CD4-positive, alpha-beta T cell treated with Interleukin-4 for 1 hour (primary cell): ENCODE data around the gene ZNF37A.
"Not testable (repeated sequence)": the region's sequence is repeated elsewhere in the genome, so short reads cannot be mapped to it uniquely, and the experiment has no call there.

Experiments
- DNase-seq, 2 donors: peaks; one replicate each; pipeline ENCODE4 v3.0.0-alpha.2; 2020 to 2022

ZNF37A gene

GRCh38 chr10:38094158-38094926 lies at the start of gene ZNF37A:
ZNF37A (plus strand) TSS chr10:38094337; CDS start chr10:38096618, 2,281 bp downstream.
- DNase-seq = peak; percentile 91 to 92

- no peak for DNase-seq
These were observed 49.0 kb upstream of the ZNF37A start for GRCh38 chr10:38045129-38045528.

GRCh38 chr10:38047666-38048065 lies 46.5 kb upstream of the ZNF37A start:
- no peak for DNase-seq

- DNase-seq = no peak
These were observed 43.9 kb upstream of the ZNF37A start for GRCh38 chr10:38050212-38050611.

GRCh38 chr10:38054361-38054797 lies 39.8 kb upstream of the ZNF37A start:
- no peak for DNase-seq

DNA sequence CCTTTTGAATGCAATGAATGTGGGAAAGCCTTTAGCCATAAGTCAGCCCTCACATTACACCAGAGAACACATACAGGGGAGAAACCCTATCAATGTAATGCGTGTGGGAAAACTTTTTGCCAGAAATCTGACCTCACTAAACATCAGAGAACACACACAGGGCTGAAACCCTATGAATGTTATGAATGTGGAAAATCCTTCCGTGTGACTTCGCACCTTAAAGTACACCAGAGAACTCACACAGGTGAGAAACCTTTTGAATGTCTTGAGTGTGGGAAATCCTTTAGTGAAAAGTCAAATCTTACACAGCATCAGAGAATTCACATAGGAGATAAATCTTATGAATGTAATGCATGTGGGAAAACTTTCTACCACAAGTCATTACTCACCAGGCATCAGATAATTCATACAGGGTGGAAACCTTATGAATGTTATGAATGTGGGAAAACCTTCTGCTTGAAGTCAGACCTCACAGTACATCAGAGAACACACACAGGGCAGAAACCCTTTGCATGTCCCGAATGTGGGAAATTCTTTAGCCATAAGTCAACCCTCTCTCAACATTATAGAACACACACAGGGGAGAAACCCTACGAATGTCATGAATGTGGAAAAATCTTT lies 38.8 kb upstream of the ZNF37A start:
- not testable (repeated sequence) for DNase-seq

DNA sequence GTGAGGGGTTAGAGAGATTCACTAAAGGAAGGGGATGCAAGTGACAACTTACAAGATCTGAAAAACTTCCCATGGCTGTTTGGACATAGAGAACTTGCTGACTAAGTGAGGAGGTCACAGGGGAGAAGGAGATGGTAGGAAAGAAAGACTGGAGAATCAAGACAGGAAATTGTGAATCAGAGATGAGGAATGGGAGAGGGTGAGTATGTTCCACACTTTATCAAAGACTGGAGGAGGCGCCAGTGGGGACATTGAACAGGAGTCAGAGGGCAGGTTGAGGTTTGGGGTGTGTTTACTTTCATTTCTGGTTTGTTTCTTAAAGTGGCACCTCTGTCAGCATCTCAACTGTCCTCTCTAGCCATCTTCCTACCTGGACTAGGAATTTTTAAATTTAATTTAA lies 24.5 kb upstream of the ZNF37A start:
- DNase-seq = not testable (repeated sequence)

DNA sequence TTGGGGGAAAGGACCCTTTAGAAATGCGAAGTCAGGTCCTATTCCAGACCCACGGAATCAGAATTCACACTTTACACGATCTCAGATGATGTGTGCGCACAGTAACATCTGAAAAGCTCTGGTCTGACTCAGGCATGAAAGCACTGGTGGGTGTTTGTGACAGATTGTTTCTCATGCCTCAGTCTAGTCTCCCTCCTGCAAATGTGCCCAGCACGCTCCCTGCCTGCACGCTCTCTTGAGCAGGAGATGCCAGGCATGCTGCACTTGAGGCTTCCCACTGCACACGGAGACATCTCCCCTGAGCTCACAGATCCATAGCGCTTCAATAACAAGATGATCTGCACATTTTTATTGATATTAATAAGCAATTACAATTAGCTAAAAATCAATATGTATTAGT lies 23.6 kb upstream of the ZNF37A start:
- no peak for DNase-seq

GRCh38 chr10:38072552-38072951 lies 21.6 kb upstream of the ZNF37A start:
- no peak for DNase-seq

GRCh38 chr10:38076687-38077086 lies 17.4 kb upstream of the ZNF37A start:
- DNase-seq = no peak

DNA sequence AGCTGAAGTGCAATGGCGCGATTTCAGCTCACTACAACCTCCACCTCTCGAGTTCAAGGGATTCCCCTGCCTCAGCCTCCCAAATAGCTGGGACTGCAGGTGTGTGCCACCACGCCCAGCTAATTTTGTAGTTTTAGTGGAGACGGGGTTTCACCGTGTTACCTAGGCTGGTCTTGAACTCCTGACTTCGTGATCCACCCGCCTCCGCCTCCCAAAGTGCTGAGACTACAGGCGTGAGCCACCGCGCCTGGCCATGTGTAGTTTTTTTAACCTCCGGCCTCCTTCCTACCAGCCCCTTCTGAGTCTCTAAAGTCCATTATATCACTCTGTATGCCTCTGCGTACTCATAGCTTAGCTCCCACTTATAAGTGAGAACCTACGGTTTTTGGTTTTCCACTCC lies 819 bp upstream of the ZNF37A start:
- not testable (repeated sequence) for DNase-seq

DNA sequence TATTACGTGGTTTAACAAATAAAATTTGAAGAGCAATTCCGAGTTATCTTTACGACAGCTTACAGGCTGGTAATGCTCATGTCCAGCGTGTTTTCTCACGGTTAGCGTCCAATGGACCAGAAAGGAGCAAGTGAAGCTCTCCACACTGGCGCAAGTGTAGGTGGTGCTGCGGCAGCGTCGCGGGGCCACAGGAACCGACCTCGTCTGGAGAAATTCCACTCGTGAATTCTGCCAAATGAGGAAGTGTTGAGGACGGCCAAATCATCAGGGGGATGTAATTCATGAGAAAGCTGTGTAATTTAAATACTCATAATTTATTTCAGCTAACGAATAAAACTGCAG lies 350 bp upstream of the ZNF37A start:
- no peak for DNase-seq

- peak in 1 of 2 donors; percentile 3 for DNase-seq
These were observed 914 bp downstream of the ZNF37A start for GRCh38 chr10:38094927-38095574.

- no peak for DNase-seq
These were observed 8.7 kb downstream of the ZNF37A start for GRCh38 chr10:38102880-38103279.

GRCh38 chr10:38103756-38104155 lies 9.6 kb downstream of the ZNF37A start:
- no peak for DNase-seq

DNA sequence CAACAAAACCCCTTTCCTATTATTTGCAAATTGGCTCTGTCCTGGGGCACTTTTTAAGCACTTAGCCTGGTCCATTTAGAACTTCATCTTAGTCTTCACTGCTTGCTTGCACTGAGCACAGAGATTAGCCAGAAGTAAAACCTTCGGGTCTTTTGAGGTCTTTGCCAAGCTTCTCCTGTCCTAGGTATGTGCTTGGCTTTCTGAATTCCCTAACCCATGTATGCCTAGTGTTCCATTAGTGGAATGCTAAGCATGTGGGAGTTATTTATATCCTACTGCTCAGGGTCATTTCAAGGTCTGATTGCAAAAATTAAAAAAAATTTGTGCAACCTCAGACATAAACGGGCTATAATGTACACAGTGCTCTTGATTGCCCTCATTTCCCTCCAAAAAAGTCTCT lies 18.0 kb downstream of the ZNF37A start:
- DNase-seq = no peak

- DNase-seq = no peak
These were observed 24.1 kb downstream of the ZNF37A start for GRCh38 chr10:38118072-38118807.

DNA sequence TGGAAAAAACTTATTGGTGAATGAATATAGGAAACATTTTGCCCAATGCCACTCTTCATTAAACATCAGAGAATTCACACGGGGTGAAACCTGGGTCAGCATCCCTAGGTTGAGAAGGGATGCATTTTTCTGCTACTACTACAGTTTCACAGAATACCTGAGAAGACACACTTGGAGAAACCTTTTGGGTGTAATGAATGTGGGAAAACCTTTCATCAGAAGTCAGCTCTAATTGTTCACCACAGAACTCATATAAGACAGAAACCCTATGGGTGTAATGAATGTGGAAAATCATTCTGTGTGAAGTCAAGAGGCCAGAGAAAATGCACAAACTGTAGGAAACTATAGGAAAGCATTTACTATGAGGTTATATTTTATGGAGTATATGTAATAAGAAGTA lies 24.9 kb downstream of the ZNF37A start:
- no peak for DNase-seq

- DNase-seq = no peak
These were observed 33.7 kb downstream of the ZNF37A start for GRCh38 chr10:38127812-38128211.

- DNase-seq = no peak
These were observed 49.5 kb downstream of the ZNF37A start for GRCh38 chr10:38143587-38143986.

DNA sequence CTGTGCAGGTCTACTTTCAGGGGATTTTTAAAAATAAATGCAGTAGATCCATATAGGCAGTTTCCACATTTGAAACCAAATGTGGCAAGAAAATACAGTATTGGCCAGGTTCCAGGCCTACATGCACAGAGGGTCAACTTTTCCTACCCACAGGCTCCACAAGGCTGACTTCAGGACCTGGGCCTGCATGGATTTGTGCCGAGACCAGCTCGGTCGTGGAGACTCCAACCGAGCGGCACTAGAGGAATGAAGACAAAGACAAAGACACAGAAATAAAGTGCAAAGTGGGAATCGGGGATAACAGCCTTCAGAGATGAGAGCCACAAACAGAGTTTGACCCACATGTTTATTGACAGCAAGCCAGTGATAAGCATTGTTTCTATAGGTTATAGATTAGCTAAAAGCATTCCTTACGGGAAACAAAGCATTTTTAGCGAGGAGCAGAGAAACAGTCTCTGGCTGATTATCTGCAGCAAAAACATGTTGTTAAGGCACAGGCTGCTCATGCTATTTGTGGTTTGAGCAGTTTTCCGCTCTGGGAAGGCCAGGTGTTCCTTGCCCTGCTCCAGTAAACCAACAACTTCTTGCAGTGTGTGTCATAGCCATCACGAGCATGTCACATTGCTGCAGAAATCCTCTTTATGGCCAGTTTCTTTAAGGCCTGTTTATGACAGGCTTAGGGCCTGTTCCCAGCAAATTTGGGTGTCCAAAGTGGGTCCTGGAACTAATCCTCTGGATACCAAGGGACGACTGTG lies 52.6 kb downstream of the ZNF37A start:
- DNase-seq = no peak

- DNase-seq = no peak
These were observed 53.5 kb downstream of the ZNF37A start for GRCh38 chr10:38147686-38148085.
